Esophagus squamous epithelium (tissue), 5 donors: ENCODE measurements around the gene BICRAL. TPM values are rescaled to one million over a fixed set of nuclear protein-coding genes. Genes with fewer than 3 reads are reported as not detected.
"Not testable (repeated sequence)": the region's sequence is repeated elsewhere in the genome, so short reads cannot be mapped to it uniquely, and the experiment has no call there.

ENCODE experiments used
- DNase-seq: peaks from one replicate; lab custom pipeline; 2025; lab: John Stamatoyannopoulos, UW
- H3K27ac ChIP-seq, 4 donors: fragments of 200-600 bp; sonication (generic); one replicate each; pipeline ENCODE4 v1.5.1; 2016 to 2019; ENCODE audit warnings: mild to moderate bottlenecking in 1 of 4
- H3K27me3 ChIP-seq, 4 donors: fragments of 200-600 bp; sonication (generic); 1 replicate in 3 of 4; 2 replicates in 1 of 4; pipeline versions ENCODE4 v1.5.1 to v1.6.0; 2017 to 2021; ENCODE audit warnings: antibody characterized with exemption in 1 of 4
- H3K36me3 ChIP-seq, 3 donors: fragments of 200-600 bp; sonication (generic); one replicate each; pipeline ENCODE4 v1.5.1; 2016 to 2019
- H3K4me1 ChIP-seq, 3 donors: fragments of 200-600 bp; sonication (generic); one replicate each; pipeline ENCODE4 v1.5.1; 2017 to 2019
- H3K4me3 ChIP-seq, 4 donors: fragments of 200-600 bp; sonication (generic); 1 replicate in 3 of 4; 2 replicates in 1 of 4; pipeline ENCODE4 v1.5.1; 2016 to 2019; ENCODE audit warnings: mild to moderate bottlenecking in 2 of 4, moderate library complexity in 1 of 4
- H3K9me3 ChIP-seq, 3 donors: fragments of 200-600 bp; sonication (generic); one replicate each; pipeline ENCODE4 v1.5.1; 2016 to 2019
- CTCF ChIP-seq, 6 experiments: fragments of 450-650 bp in 4 of 6; fragments of 200-600 bp in 2 of 6; sonication (generic) in 2 of 6; IDR thresholded peaks; one replicate each; pipeline ENCODE4 v1.5.1; 2016 to 2019; ENCODE audit warnings: antibody characterized with exemption in 6 of 6, mild to moderate bottlenecking in 4 of 6, moderate library complexity in 4 of 6
- POLR2A ChIP-seq, 4 donors: fragments of 450-650 bp; IDR thresholded peaks; one replicate each; pipeline ENCODE4 v1.6.1; 2017; ENCODE audit warnings: antibody characterized with exemption in 4 of 4, mild to moderate bottlenecking in 4 of 4, moderate library complexity in 3 of 4
- WGBS, 2 donors: methylation state at CpG; one replicate each; pipeline ENCODE4 v1.1.5; 2018; 5-methylcytosine and 5-hydroxymethylcytosine counted together
- intact Hi-C: fragments of 100-400 bp; cut with DNase I; formaldehyde crosslinking; loops from one replicate; pipeline ENCODE4 v1.15.0; 2022
- total RNA-seq, 4 donors: library from RNA; depleted of rRNA; stranded (reverse); fragments of >200 nt; gene quantifications; one replicate each; pipeline ENCODE4 v1.1.0, GENCODE V29; 2016
- donor health status: DM: yes; HTN: yes; CAD: no.

BICRAL gene
- total RNA-seq, 4 donors from 2014 or later: 5.8 to 13.9 (median 8.9) TPM

- peak; percentile 30 for DNase-seq
- Histone ChIP-seq H3K27me3 (no peaks in the 10 kb centered on the region), H3K9me3 (no peaks in the 10 kb centered on the region), H3K4me1 (peaks cover 5 to 47% (median 13%) of the 10 kb centered on the region in 3 donors), H3K36me3 (peaks cover 10 to 40% (median 20%) of the 10 kb centered on the region in 3 donors), H3K4me3 (peak within 1 kb of the TSS; percentile 48 to 91 (median 83)), H3K27ac (peak within 1 kb of the TSS; percentile 81 to 96 (median 94))
- WGBS, 2 donors: 0% methylated on average over 27 to 38 of the region's 41 CpGs
- intact Hi-C loops: loop anchor here (5.0 to 10.0 kb wide), 2 partner anchors 155 to 217 kb away; partner anchors contain the start of gene PRPH2
- peak in 2 of 4 donors; percentile 60 to 67 for TF ChIP-seq POLR2A (IDR thresholded peaks at IDR 0.05)
- peak in 3 of 6 experiments; percentile 42 to 50 (median 42) for TF ChIP-seq CTCF (IDR thresholded peaks at IDR 0.05)
These were observed 97.8 kb downstream of the BICRAL start, which contains the start of gene RPL7L1 for GRCh38 chr6:42879372-42880239. Gene RPL7L1 (plus strand): TSS chr6:42879616. CDS start chr6:42879911, 295 bp downstream.

- H3K27me3 ChIP-seq, intact Hi-C loops, DNase-seq, H3K9me3 ChIP-seq: not testable (repeated sequence)
- Histone ChIP-seq H3K36me3 (peaks cover 10 to 47% (median 27%) of the 10 kb centered on the region in 3 donors), H3K4me1 (peaks cover 5 to 47% (median 13%) of the 10 kb centered on the region in 3 donors), H3K4me3 (peak overlapping the region; percentile 48 to 91 (median 83)), H3K27ac (peak overlapping the region; percentile 81 to 96 (median 94))
- 9 to 10% methylated on average over 21 of the region's 25 CpGs for WGBS, 2 donors
These were observed 98.5 kb downstream of the BICRAL start for GRCh38 chr6:42880240-42880817.

- H3K27me3 ChIP-seq, intact Hi-C loops, H3K9me3 ChIP-seq, DNase-seq: not testable (repeated sequence)
- WGBS, 2 donors: 78 to 79% methylated on average over 11 to 12 of the region's 12 CpGs
- Histone ChIP-seq H3K36me3 (peaks cover 10 to 53% (median 33%) of the 10 kb centered on the region in 3 donors), H3K4me1 (peaks cover 5 to 47% (median 13%) of the 10 kb centered on the region in 3 donors), H3K4me3 (peak overlapping the region; percentile 48 to 91 (median 83)), H3K27ac (peak overlapping the region in 3 of 4 donors; percentile 81 to 96 (median 95))
These were observed 99.0 kb downstream of the BICRAL start for GRCh38 chr6:42880871-42881270.

- TF ChIP-seq POLR2A (IDR thresholded peaks at IDR 0.05) (no peak), CTCF (IDR thresholded peaks at IDR 0.05) (no peak)
- no peaks in the 10 kb centered on the region for H3K9me3 ChIP-seq
- intact Hi-C loops: no loop called here
- peaks cover 10 to 84% (median 38%) of the 10 kb centered on the region in 3 donors for H3K36me3 ChIP-seq
- DNase-seq: no peak
- peaks cover 9 to 44% (median 12%) of the 10 kb centered on the region in 3 donors for H3K4me1 ChIP-seq
- H3K27me3 ChIP-seq: no peaks in the 10 kb centered on the region
- H3K27ac ChIP-seq: no peak overlapping the region
- no peak overlapping the region for H3K4me3 ChIP-seq
- 69 to 76% methylated on average over 4 of the region's 4 CpGs for WGBS, 2 donors
These were observed 103.8 kb downstream of the BICRAL start for GRCh38 chr6:42885702-42886101.

GRCh38 chr6:42888201-42888600, 106.3 kb downstream of the BICRAL start:
- H3K4me1 ChIP-seq: peaks cover 9 to 28% (median 10%) of the 10 kb centered on the region in 3 donors
- WGBS, 2 donors: 83 to 100% methylated on average over 3 to 4 of the region's 4 CpGs
- DNase-seq, intact Hi-C loops, H3K27me3 ChIP-seq, H3K27ac ChIP-seq, H3K9me3 ChIP-seq, H3K4me3 ChIP-seq: not testable (repeated sequence)
- peaks cover 10 to 59% (median 32%) of the 10 kb centered on the region in 3 donors for H3K36me3 ChIP-seq

GRCh38 chr6:42889815-42890214, 108.0 kb downstream of the BICRAL start:
- DNase-seq: no peak
- 24 to 27% methylated on average over 4 of the region's 4 CpGs for WGBS, 2 donors
- TF ChIP-seq POLR2A (IDR thresholded peaks at IDR 0.05) (no peak), CTCF (IDR thresholded peaks at IDR 0.05) (no peak)
- Histone ChIP-seq H3K4me3 (peak overlapping the region in 3 of 4 donors; percentile 87 to 97 (median 94)), H3K27me3 (no peaks in the 10 kb centered on the region), H3K27ac (peak overlapping the region; percentile 92 to 98 (median 97)), H3K36me3 (peaks cover 0 to 43% (median 16%) of the 10 kb centered on the region in 3 donors), H3K4me1 (peaks cover 9 to 28% (median 10%) of the 10 kb centered on the region in 3 donors), H3K9me3 (no peaks in the 10 kb centered on the region)
- intact Hi-C loops: no loop called here
